Posterior cingulate gyrus (tissue), 11 donors: ENCODE measurements around the gene CCDC33.

Experiments
- DNase-seq, 10 donors: peaks; one replicate each; pipeline versions ENCODE4 v3.0.0 to v3.0.0-alpha.2; 2020 to 2021; ENCODE audit warnings: mixed read lengths in 3 of 10
- intact Hi-C: fragments of 100-400 bp; cut with DNase I; formaldehyde crosslinking; loops from one replicate; pipeline ENCODE4 v1.15.1; 2023

Gene CCDC33

GRCh38 chr15:74208496-74208895, 27.6 kb upstream of the CCDC33 start:
- no peak for DNase-seq
- intact Hi-C loops, result no loop called here

- intact Hi-C loops, result no loop called here
- DNase-seq, result no peak
These were observed 27.1 kb upstream of the CCDC33 start for GRCh38 chr15:74208901-74209559.

- no peak for DNase-seq
- intact Hi-C loops, result no loop called here
These were observed 26.6 kb upstream of the CCDC33 start for GRCh38 chr15:74209560-74209958.

- DNase-seq, result no peak
- intact Hi-C loops, result no loop called here
These were observed 26.0 kb upstream of the CCDC33 start for GRCh38 chr15:74209997-74210671.

GRCh38 chr15:74210729-74211128, 25.4 kb upstream of the CCDC33 start:
- intact Hi-C loops, result no loop called here
- no peak for DNase-seq

GRCh38 chr15:74211656-74212055, 24.5 kb upstream of the CCDC33 start:
- DNase-seq, result no peak
- intact Hi-C loops, result no loop called here

GRCh38 chr15:74212494-74212893, 23.6 kb upstream of the CCDC33 start:
- no peak for DNase-seq
- intact Hi-C loops, result no loop called here

GRCh38 chr15:74213858-74214284, 22.3 kb upstream of the CCDC33 start:
- intact Hi-C loops, result no loop called here
- DNase-seq, result no peak

GRCh38 chr15:74214324-74215021, 21.7 kb upstream of the CCDC33 start:
- no peak for DNase-seq
- intact Hi-C loops, result no loop called here

- intact Hi-C loops, result no loop called here
- no peak for DNase-seq
These were observed 20.2 kb upstream of the CCDC33 start for GRCh38 chr15:74215958-74216357.

GRCh38 chr15:74216949-74217348, 19.2 kb upstream of the CCDC33 start:
- intact Hi-C loops, result no loop called here
- DNase-seq, result no peak

- intact Hi-C loops, result no loop called here
- DNase-seq, result no peak
These were observed 17.9 kb upstream of the CCDC33 start for GRCh38 chr15:74217907-74218885.

- DNase-seq, result no peak
- intact Hi-C loops, result loop anchor here (5.0 to 10.0 kb wide), 2 partner anchors 42 to 86 kb away; partner anchors contain the start of gene ISLR2
These were observed 15.5 kb upstream of the CCDC33 start for GRCh38 chr15:74220475-74221248.

- DNase-seq, result no peak
- intact Hi-C loops, result loop anchor here (5.0 to 10.0 kb wide), 2 partner anchors 41 to 87 kb away; partner anchors contain the start of gene ISLR2
These were observed 14.5 kb upstream of the CCDC33 start for GRCh38 chr15:74221399-74222239.

GRCh38 chr15:74222240-74223119, 13.6 kb upstream of the CCDC33 start:
- peak in 1 of 10 donors; percentile 50 for DNase-seq
- intact Hi-C loops, result loop anchor here (5.0 to 10.0 kb wide), 2 partner anchors 40 to 88 kb away; partner anchors contain the start of gene ISLR2

GRCh38 chr15:74225928-74226327, 10.2 kb upstream of the CCDC33 start:
- DNase-seq, result peak in 1 of 10 donors; percentile 28
- intact Hi-C loops, result loop anchor here (10.0 kb wide), 1 partner anchor 91 kb away; the partner anchor contains the start of gene ISLR2
